ENCODE measurements around the gene CFB. TPM values are rescaled to one million over a fixed set of nuclear protein-coding genes. Genes with fewer than 3 reads are reported as not detected.

The CFB gene
- total and polyA plus RNA-seq, 2 of the 13 experiments (the other 11 are each of a cell fraction or from before 2014, with no cell fraction given) = 171 to 513 TPM

- TF ChIP-seq PLSCR1 (CRISPR knock-in tag; IDR thresholded peaks at IDR 0.05; ENCODE audit: borderline replicate concordance) (no peak), ZNF337 (CRISPR knock-in tag; IDR thresholded peaks at IDR 0.05; ENCODE audit: borderline replicate concordance, low read depth) (no peak), GMEB2 (CRISPR knock-in tag; IDR thresholded peaks at IDR 0.05; ENCODE audit: low read depth) (no peak), CEBPB (IDR thresholded peaks at IDR 0.05; ENCODE audit: borderline replicate concordance, low read depth, low read length) (no peak), ZNF292 (CRISPR knock-in tag; IDR thresholded peaks at IDR 0.05; ENCODE audit: borderline replicate concordance, low read depth) (no peak), CAMTA2 (CRISPR knock-in tag; IDR thresholded peaks at IDR 0.05; ENCODE audit: borderline replicate concordance) (no peak), ZNF740 (CRISPR knock-in tag; IDR thresholded peaks at IDR 0.05) (0 out of 2 replicates have a peak, but pooled peaks have one; percentile 9), ZNF775 (CRISPR knock-in tag; IDR thresholded peaks at IDR 0.05; ENCODE audit: borderline replicate concordance) (no peak), ZNF296 (CRISPR knock-in tag; conservative IDR thresholded peaks at IDR 0.05) (no peak), ASH2L (IDR thresholded peaks at IDR 0.05; ENCODE audit: insufficient read length, low read depth, low read length) (no peak), ZNF572 (CRISPR knock-in tag; IDR thresholded peaks at IDR 0.05) (peak; percentile 90), AGO2 (optimal IDR thresholded peaks at IDR 0.05; ENCODE audit: low read depth, low read length) (peak; percentile 64), PATZ1 (CRISPR knock-in tag; IDR thresholded peaks at IDR 0.05) (no peak), HNRNPK (IDR thresholded peaks at IDR 0.05; ENCODE audit: low read depth, low read length, poor library complexity, severe bottlenecking) (no peak), PAX8 (CRISPR knock-in tag; IDR thresholded peaks at IDR 0.05; ENCODE audit: borderline replicate concordance) (no peak), ZBTB7A (CRISPR knock-in tag; IDR thresholded peaks at IDR 0.05) (0 out of 2 replicates have a peak, but pooled peaks have one; percentile 55), TSC22D2 (CRISPR knock-in tag; IDR thresholded peaks at IDR 0.05; ENCODE audit: borderline replicate concordance) (no peak), ZNF639 (CRISPR knock-in tag; conservative IDR thresholded peaks at IDR 0.05) (no peak; the same call in 1 of the 2 replicates), ADNP (CRISPR knock-in tag; IDR thresholded peaks at IDR 0.05) (no peak), ZBTB21 (CRISPR knock-in tag; IDR thresholded peaks at IDR 0.05) (no peak), SP4 (CRISPR knock-in tag; IDR thresholded peaks at IDR 0.05) (peak; percentile 53; the same call in 1 of the 2 replicates), GATAD1 (CRISPR knock-in tag; IDR thresholded peaks at IDR 0.05) (no peak), KAT7 (CRISPR knock-in tag; IDR thresholded peaks at IDR 0.05; ENCODE audit: borderline replicate concordance) (no peak; the same call in 1 of the 2 replicates)
Observed at GRCh38 chr6:31897612-31898382, 48.1 kb upstream of the CFB start, which contains the start of gene EHMT2 (continued).
